ENCODE measurements around the gene KCP.

- no peak for TF ChIP-seq RUNX3 (IDR thresholded peaks at IDR 0.05; ENCODE audit: low read length)
- TF ChIP-seq RFX5 (IDR thresholded peaks at IDR 0.05; ENCODE audit: low read depth, low read length), result no peak
- TF ChIP-seq ASH2L (IDR thresholded peaks at IDR 0.05; ENCODE audit: borderline replicate concordance, low read depth), result no peak
- no peak for TF ChIP-seq CREB1 (IDR thresholded peaks at IDR 0.05; ENCODE audit: low read depth)
- no peak for TF ChIP-seq TCF12 (IDR thresholded peaks at IDR 0.05; ENCODE audit: low read depth, low read length)
Measured at GRCh38 chr7:128915271-128915819, 4.8 kb upstream of the KCP start.

All from GM12878 (cell line).